Heart right ventricle (tissue), 16 donors: Measurements from ENCODE around the gene LAMC3. TPM values are rescaled to one million over a fixed set of nuclear protein-coding genes. Genes with fewer than 3 reads are reported as not detected.

Experiments
- ATAC-seq, 8 donors: fragments of 200-7000 bp; cut with Tn5 transposase; one replicate each; pipeline ENCODE4 v1.9.1; 2020; ENCODE audit warnings: mild to moderate bottlenecking in 8 of 8, moderate library complexity in 8 of 8, moderate number of reproducible peaks in 1 of 8
- DNase-seq, 2 donors: peaks; one replicate each; pipeline ENCODE4 v3.0.0-alpha.2; 2020
- H3K27ac ChIP-seq, 10 donors: fragments of 200-600 bp; sonication (generic) in 2 of 10; one replicate each; pipeline versions ENCODE4 v1.5.0 to v1.8.0; 2020 to 2022; ENCODE audit warnings: mild to moderate bottlenecking in 3 of 10
- H3K27me3 ChIP-seq, 7 donors: fragments of 200-600 bp; one replicate each; pipeline ENCODE4 v1.8.0; 2021 to 2022; ENCODE audit warnings: mild to moderate bottlenecking in 2 of 7
- H3K36me3 ChIP-seq, 9 donors: fragments of 200-600 bp; sonication (generic) in 1 of 9; one replicate each; pipeline versions ENCODE4 v1.5.0 to v1.8.0; 2020 to 2022; ENCODE audit warnings: mild to moderate bottlenecking in 2 of 9
- H3K4me1 ChIP-seq, 9 donors: fragments of 200-600 bp; sonication (generic) in 1 of 9; one replicate each; pipeline versions ENCODE4 v1.5.0 to v1.8.0; 2020 to 2022; ENCODE audit warnings: mild to moderate bottlenecking in 4 of 9
- H3K4me3 ChIP-seq, 10 donors: fragments of 200-600 bp; sonication (generic) in 2 of 10; one replicate each; pipeline versions ENCODE4 v1.5.0 to v1.8.0; 2020 to 2022; ENCODE audit warnings: mild to moderate bottlenecking in 7 of 10, moderate library complexity in 2 of 10
- H3K9me3 ChIP-seq, 11 donors: fragments of 200-600 bp in 10 of 11; sonication (generic) in 2 of 11; one replicate each; pipeline versions ENCODE4 v1.5.0 to v1.8.0; 2013 to 2022; ENCODE audit warnings: mild to moderate bottlenecking in 2 of 11, control low read depth in 1 of 11, moderate library complexity in 1 of 11
- WGBS, 2 donors: extraction: QIAGEN DNeasy Blood & Tissue Kit; methylation state at CpG; one replicate each; pipeline ENCODE4 v1.1.7; 2013; ENCODE audit warnings: inconsistent platforms in 1 of 2; 5-methylcytosine and 5-hydroxymethylcytosine counted together
- intact Hi-C, 10 donors: fragments of 100-400 bp; cut with DNase I; formaldehyde crosslinking; loops; one replicate each; pipeline versions ENCODE4 v1.11.1 to v1.14.2; 2022
- polyA plus RNA-seq, 2 donors: library from polyadenylated mRNA; stranded (reverse); fragments of 200-250 nt; gene quantifications; one replicate each; pipeline ENCODE4 v1.2.3, GENCODE V29; 2013
- total RNA-seq, 10 donors: library from RNA; stranded (reverse); fragmentation: NEBNext Ultra II Directional in 3 of 10; extraction: Animal tissue kit (Norgen Biotek cat#: 25700) in 3 of 10; gene quantifications; one replicate each; pipeline versions ENCODE4 v1.2.1 to v1.2.4, GENCODE V29; 2021 to 2023
- TF ChIP-seq, protein P1 (sequence below), 9 donors: fragments of 200-600 bp; sonication (generic) in 2 of 9; IDR thresholded peaks; one replicate each; pipeline versions ENCODE4 v1.5.0 to v1.8.0; 2021 to 2022; ENCODE audit warnings: antibody characterized with exemption in 9 of 9, mild to moderate bottlenecking in 5 of 9, moderate library complexity in 1 of 9
- donor health status: Arrhythmogenic right ventricular cardiomyopathy.
- donor health status: ischemic (EF 13 %, LVEDD 7.1; RV severe dilation, severe dysfunction).
- donor health status: healthy with polysubstance abuse.
- donor health status: DM: no; HTN: yes; CAD: no.
- donor health status: DM: no; HTN: no; CAD: no.
- donor health status: ischemic (EF 25% LVEDD 6.9; RV normal size, moderate dysfunction).
- donor health status: ischemic (EF 25% LVEDD 5.7; RV mildly dilated, moderate dysfunction).
- donor health status: healthy.
- donor health status: DM: yes; HTN: yes; CAD: no.
- donor health status: Ischemic cardiomyopathy.
- donor health status: ischemic (EF 35%, LVEDD 5.7; RV mildly dilated, moderate dysfunction).
- donor health status: nonischemic (EF 11% LVEDD 7.7; RV severe dilation, severe dysfunction).
- donor health status: DM: yes; HTN: yes; CAD: no.
- donor health status: PGD.
- donor health status: ischemic (EF 29% LVEDD 5.4; RV normal size, mild dysfunction).
- donor health status: nonischemic (EF 23%, LVEDD 6.1; RV moderate dilation, normal function).

Gene LAMC3
- total and polyA plus RNA-seq, 12 donors, result 0.07 to 5.4 (median 0.30) TPM; not detected in 1

DNA sequence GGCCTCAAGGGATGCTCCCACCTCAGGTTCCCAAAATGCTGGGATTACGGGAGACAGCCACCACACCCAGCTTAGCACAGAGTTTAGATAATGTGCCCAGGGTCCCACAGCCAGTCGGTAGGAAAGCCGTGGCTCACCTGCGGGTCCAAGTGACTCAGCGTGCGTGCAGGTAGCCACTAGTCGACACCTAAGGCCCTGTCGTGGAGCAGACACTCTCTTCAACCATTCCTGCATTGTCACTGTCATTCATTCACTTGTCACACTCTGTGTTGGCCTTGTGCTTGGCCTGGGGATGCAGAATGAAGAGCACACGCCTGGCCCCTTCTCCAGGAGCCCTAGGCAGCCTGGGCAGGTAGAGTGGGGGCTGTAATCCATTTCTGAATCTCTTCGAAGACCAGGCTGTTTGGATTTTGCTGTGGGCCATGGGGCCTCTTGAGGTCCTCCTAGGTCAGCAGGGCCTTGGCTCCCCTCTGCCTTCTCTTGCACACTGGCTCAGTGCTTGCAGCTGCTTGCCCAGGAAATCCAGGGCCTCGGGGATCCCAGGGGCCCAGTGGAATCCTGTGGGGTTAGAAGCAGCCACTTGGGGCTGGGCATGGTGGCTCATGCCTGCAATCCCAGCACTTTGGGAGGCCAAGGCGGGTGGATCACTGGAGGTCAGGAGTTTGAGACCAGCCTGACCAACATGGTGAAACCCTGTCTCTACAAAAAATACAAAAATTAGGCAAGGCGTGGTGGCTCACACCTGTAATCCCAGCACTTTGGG is 81.2 kb downstream of the LAMC3 start:
- TF ChIP-seq, protein P1, sequence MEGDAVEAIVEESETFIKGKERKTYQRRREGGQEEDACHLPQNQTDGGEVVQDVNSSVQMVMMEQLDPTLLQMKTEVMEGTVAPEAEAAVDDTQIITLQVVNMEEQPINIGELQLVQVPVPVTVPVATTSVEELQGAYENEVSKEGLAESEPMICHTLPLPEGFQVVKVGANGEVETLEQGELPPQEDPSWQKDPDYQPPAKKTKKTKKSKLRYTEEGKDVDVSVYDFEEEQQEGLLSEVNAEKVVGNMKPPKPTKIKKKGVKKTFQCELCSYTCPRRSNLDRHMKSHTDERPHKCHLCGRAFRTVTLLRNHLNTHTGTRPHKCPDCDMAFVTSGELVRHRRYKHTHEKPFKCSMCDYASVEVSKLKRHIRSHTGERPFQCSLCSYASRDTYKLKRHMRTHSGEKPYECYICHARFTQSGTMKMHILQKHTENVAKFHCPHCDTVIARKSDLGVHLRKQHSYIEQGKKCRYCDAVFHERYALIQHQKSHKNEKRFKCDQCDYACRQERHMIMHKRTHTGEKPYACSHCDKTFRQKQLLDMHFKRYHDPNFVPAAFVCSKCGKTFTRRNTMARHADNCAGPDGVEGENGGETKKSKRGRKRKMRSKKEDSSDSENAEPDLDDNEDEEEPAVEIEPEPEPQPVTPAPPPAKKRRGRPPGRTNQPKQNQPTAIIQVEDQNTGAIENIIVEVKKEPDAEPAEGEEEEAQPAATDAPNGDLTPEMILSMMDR (IDR thresholded peaks at IDR 0.05), result no peak
- H3K4me1 ChIP-seq, result peaks cover 0 to 1% (median 0%) of the 10 kb centered on the region in 9 donors
- intact Hi-C loops, result no loop called here
- ATAC-seq (no peak), DNase-seq (no peak)
- no peak overlapping the region for H3K4me3 ChIP-seq
- WGBS, 2 donors, result 88 to 90% methylated on average over 13 of the region's 13 CpGs
- no peak overlapping the region for H3K27ac ChIP-seq
- H3K27me3 ChIP-seq, result peaks cover 0 to 27% (median 13%) of the 10 kb centered on the region in 7 donors
- H3K36me3 ChIP-seq, result no peaks in the 10 kb centered on the region
- no peaks in the 10 kb centered on the region for H3K9me3 ChIP-seq

DNA sequence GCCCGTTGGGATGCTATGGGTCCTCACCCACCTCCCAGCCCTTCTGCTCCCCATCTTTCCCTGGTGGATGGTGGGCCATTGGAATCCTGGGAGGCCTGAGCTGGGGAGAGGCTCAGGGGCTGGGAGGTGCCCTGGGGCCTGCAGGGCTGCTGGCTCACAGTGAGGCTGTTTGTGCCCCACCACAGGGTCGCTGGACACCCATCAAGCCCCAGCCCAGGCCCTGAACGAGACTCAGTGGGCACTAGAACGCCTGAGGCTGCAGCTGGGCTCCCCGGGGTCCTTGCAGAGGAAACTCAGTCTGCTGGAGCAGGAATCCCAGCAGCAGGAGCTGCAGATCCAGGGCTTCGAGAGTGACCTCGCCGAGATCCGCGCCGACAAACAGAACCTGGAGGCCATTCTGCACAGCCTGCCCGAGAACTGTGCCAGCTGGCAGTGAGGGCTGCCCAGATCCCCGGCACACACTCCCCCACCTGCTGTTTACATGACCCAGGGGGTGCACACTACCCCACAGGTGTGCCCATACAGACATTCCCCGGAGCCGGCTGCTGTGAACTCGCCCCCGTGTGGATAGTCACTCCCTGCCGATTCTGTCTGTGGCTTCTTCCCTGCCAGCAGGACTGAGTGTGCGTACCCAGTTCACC is 82.5 kb downstream of the LAMC3 start:
- peaks cover 0 to 38% (median 25%) of the 10 kb centered on the region in 7 donors for H3K27me3 ChIP-seq
- 89 to 90% methylated on average over 19 of the region's 19 CpGs for WGBS, 2 donors
- DNase-seq, result no peak
- TF ChIP-seq, protein P1 (IDR thresholded peaks at IDR 0.05), result no peak
- intact Hi-C loops, result no loop called here
- H3K9me3 ChIP-seq, result no peaks in the 10 kb centered on the region
- H3K4me3 ChIP-seq, result no peak overlapping the region
- peaks cover 0 to 10% (median 8%) of the 10 kb centered on the region in 9 donors for H3K4me1 ChIP-seq
- ATAC-seq, result no peak
- no peak overlapping the region for H3K27ac ChIP-seq
- H3K36me3 ChIP-seq, result no peaks in the 10 kb centered on the region

DNA sequence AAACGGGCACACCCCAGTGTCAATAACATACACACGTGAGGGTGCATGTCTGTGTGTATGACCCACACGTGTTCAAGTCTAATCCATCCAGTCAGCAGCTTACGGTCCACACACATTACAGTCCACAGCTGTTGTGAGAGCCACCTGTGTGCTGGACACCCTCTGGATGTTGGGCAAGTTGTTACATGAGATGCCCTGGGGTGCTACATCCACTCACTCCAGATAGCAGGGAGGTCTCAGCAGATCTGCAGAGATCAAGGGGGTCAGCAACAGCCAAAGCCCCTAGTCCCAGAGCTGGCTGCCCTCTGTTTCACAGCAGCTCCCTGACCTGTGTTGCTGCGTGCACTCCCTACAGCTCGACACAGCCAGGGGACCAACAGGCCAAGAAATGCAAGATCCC is 83.1 kb downstream of the LAMC3 start:
- Histone ChIP-seq H3K4me1 (peaks cover 3 to 16% (median 10%) of the 10 kb centered on the region in 9 donors), H3K27me3 (peaks cover 0 to 44% (median 31%) of the 10 kb centered on the region in 7 donors), H3K27ac (no peak overlapping the region), H3K9me3 (no peaks in the 10 kb centered on the region), H3K36me3 (no peaks in the 10 kb centered on the region), H3K4me3 (no peak overlapping the region)
- DNase-seq, result no peak
- TF ChIP-seq, protein P1 (IDR thresholded peaks at IDR 0.05), result no peak
- intact Hi-C loops, result no loop called here
- 85 to 94% methylated on average over 6 of the region's 6 CpGs for WGBS, 2 donors
- ATAC-seq, result no peak

- intact Hi-C loops, result no loop called here
- Histone ChIP-seq H3K9me3 (no peaks in the 10 kb centered on the region), H3K4me1 (peaks cover 3 to 24% (median 15%) of the 10 kb centered on the region in 9 donors), H3K4me3 (no peak overlapping the region), H3K27me3 (peaks cover 0 to 50% (median 37%) of the 10 kb centered on the region in 7 donors), H3K36me3 (no peaks in the 10 kb centered on the region), H3K27ac (no peak overlapping the region)
- no peak for DNase-seq
- TF ChIP-seq, protein P1 (IDR thresholded peaks at IDR 0.05), result no peak
- no peak for ATAC-seq
- WGBS, 2 donors, result 80 to 82% methylated on average over 24 of the region's 24 CpGs
Observed at GRCh38 chr9:131092548-131093440, 83.8 kb downstream of the LAMC3 start.
